ENCODE measurements around the gene KCNJ9.

The KCNJ9 gene

GRCh38 chr1:160075836-160076235, 5.5 kb upstream of the KCNJ9 start:
- H3K4me1 Mint-ChIP-seq = peaks cover 6% of the 10 kb centered on the region
- DNase-seq (ENCODE audit: low spot score in 2 of 2) = no peak
- H3K27ac Mint-ChIP-seq = no peak overlapping the region
- ATAC-seq (ENCODE audit: low read depth) = no peak
- no peaks in the 10 kb centered on the region for H3K9me3 Mint-ChIP-seq
- H3K27me3 Mint-ChIP-seq = peaks cover 26% of the 10 kb centered on the region
- H3K36me3 Mint-ChIP-seq = no peaks in the 10 kb centered on the region
- H3K4me3 Mint-ChIP-seq = no peak overlapping the region

- Mint-ChIP-seq H3K27ac (no peak overlapping the region), H3K9me3 (no peaks in the 10 kb centered on the region), H3K27me3 (peaks cover 29% of the 10 kb centered on the region), H3K4me3 (no peak overlapping the region), H3K36me3 (no peaks in the 10 kb centered on the region), H3K4me1 (peaks cover 5% of the 10 kb centered on the region)
- ATAC-seq (ENCODE audit: low read depth) = no peak
- DNase-seq (ENCODE audit: low spot score in 2 of 2) = no peak
Observed at GRCh38 chr1:160076295-160076694, 5.0 kb upstream of the KCNJ9 start.

GRCh38 chr1:160077486-160077885, 3.9 kb upstream of the KCNJ9 start:
- ATAC-seq (ENCODE audit: low read depth) (no peak), DNase-seq (ENCODE audit: low spot score in 2 of 2) (no peak)
- H3K36me3 Mint-ChIP-seq = no peaks in the 10 kb centered on the region
- H3K27me3 Mint-ChIP-seq = peaks cover 28% of the 10 kb centered on the region
- H3K4me1 Mint-ChIP-seq = no peaks in the 10 kb centered on the region
- no peak overlapping the region for H3K4me3 Mint-ChIP-seq
- H3K9me3 Mint-ChIP-seq = no peaks in the 10 kb centered on the region
- no peak overlapping the region for H3K27ac Mint-ChIP-seq

GRCh38 chr1:160078512-160079195, 2.7 kb upstream of the KCNJ9 start:
- peak; percentile 88 for ATAC-seq (ENCODE audit: low read depth)
- H3K27me3 Mint-ChIP-seq = peaks cover 33% of the 10 kb centered on the region

GRCh38 chr1:160079448-160079847, 1.9 kb upstream of the KCNJ9 start:
- peaks cover 33% of the 10 kb centered on the region for H3K27me3 Mint-ChIP-seq
- no peak overlapping the region for H3K4me3 Mint-ChIP-seq
- no peaks in the 10 kb centered on the region for H3K36me3 Mint-ChIP-seq
- DNase-seq (ENCODE audit: low spot score in 2 of 2) (no peak), ATAC-seq (ENCODE audit: low read depth) (no peak)
- no peaks in the 10 kb centered on the region for H3K9me3 Mint-ChIP-seq
- no peak overlapping the region for H3K27ac Mint-ChIP-seq
- peaks cover 4% of the 10 kb centered on the region for H3K4me1 Mint-ChIP-seq

More at GRCh38 chr1:160078512-160079195, 2.7 kb upstream of the KCNJ9 start:
- Mint-ChIP-seq H3K27ac (no peak overlapping the region), H3K4me1 (no peaks in the 10 kb centered on the region), H3K4me3 (no peak overlapping the region), H3K9me3 (no peaks in the 10 kb centered on the region), H3K36me3 (no peaks in the 10 kb centered on the region)
- peak; percentile 43 to 48 for DNase-seq (ENCODE audit: low spot score in 2 of 2)

GRCh38 chr1:160080381-160081100, 797 bp upstream of the KCNJ9 start:
- Mint-ChIP-seq H3K4me1 (peaks cover 7% of the 10 kb centered on the region), H3K27ac (no peak overlapping the region), H3K9me3 (no peaks in the 10 kb centered on the region), H3K27me3 (peaks cover 32% of the 10 kb centered on the region), H3K36me3 (no peaks in the 10 kb centered on the region), H3K4me3 (no peak overlapping the region)
- no peak for ATAC-seq (ENCODE audit: low read depth)
- no peak for DNase-seq (ENCODE audit: low spot score in 2 of 2)

GRCh38 chr1:160082487-160082886, 1.1 kb downstream of the KCNJ9 start:
- Mint-ChIP-seq H3K27me3 (peaks cover 26% of the 10 kb centered on the region), H3K9me3 (no peaks in the 10 kb centered on the region), H3K27ac (no peak overlapping the region), H3K4me1 (peaks cover 13% of the 10 kb centered on the region), H3K36me3 (peaks cover 7% of the 10 kb centered on the region), H3K4me3 (no peak overlapping the region)
- no peak for ATAC-seq (ENCODE audit: low read depth)
- DNase-seq (ENCODE audit: low spot score in 2 of 2) = no peak

- Mint-ChIP-seq H3K9me3 (no peaks in the 10 kb centered on the region), H3K4me3 (peak overlapping the region; percentile 59), H3K27me3 (peaks cover 25% of the 10 kb centered on the region), H3K27ac (no peak overlapping the region), H3K4me1 (peaks cover 13% of the 10 kb centered on the region), H3K36me3 (peaks cover 8% of the 10 kb centered on the region)
- no peak for ATAC-seq (ENCODE audit: low read depth)
- DNase-seq (ENCODE audit: low spot score in 2 of 2) = no peak
Observed at GRCh38 chr1:160082926-160083325, 1.6 kb downstream of the KCNJ9 start.

GRCh38 chr1:160083968-160084770, 2.8 kb downstream of the KCNJ9 start:
- Mint-ChIP-seq H3K36me3 (peaks cover 18% of the 10 kb centered on the region), H3K27me3 (peaks cover 22% of the 10 kb centered on the region), H3K4me1 (peaks cover 15% of the 10 kb centered on the region), H3K9me3 (no peaks in the 10 kb centered on the region), H3K4me3 (peak overlapping the region; percentile 42), H3K27ac (no peak overlapping the region)
- DNase-seq (ENCODE audit: low spot score in 2 of 2) (peak; percentile 63 to 76), ATAC-seq (ENCODE audit: low read depth) (peak; percentile 84)

GRCh38 chr1:160084771-160085321, 3.5 kb downstream of the KCNJ9 start:
- ATAC-seq (ENCODE audit: low read depth) (no peak), DNase-seq (ENCODE audit: low spot score in 2 of 2) (no peak)
- Mint-ChIP-seq H3K4me3 (no peak overlapping the region), H3K4me1 (peaks cover 15% of the 10 kb centered on the region), H3K36me3 (peaks cover 20% of the 10 kb centered on the region), H3K27me3 (peaks cover 21% of the 10 kb centered on the region), H3K9me3 (no peaks in the 10 kb centered on the region), H3K27ac (no peak overlapping the region)

GRCh38 chr1:160085686-160086455, 4.5 kb downstream of the KCNJ9 start:
- peak; percentile 71 to 72 for DNase-seq (ENCODE audit: low spot score in 2 of 2)
- Mint-ChIP-seq H3K4me1 (peaks cover 15% of the 10 kb centered on the region), H3K9me3 (no peaks in the 10 kb centered on the region), H3K36me3 (peaks cover 23% of the 10 kb centered on the region), H3K27me3 (peaks cover 16% of the 10 kb centered on the region), H3K4me3 (no peak overlapping the region), H3K27ac (peak overlapping the region; percentile 48)
- ATAC-seq (ENCODE audit: low read depth) = peak; percentile 69

- no peak for DNase-seq (ENCODE audit: low spot score in 2 of 2)
- Mint-ChIP-seq H3K27ac (no peak overlapping the region), H3K36me3 (peaks cover 25% of the 10 kb centered on the region), H3K9me3 (no peaks in the 10 kb centered on the region), H3K4me1 (peaks cover 15% of the 10 kb centered on the region), H3K4me3 (no peak overlapping the region), H3K27me3 (peaks cover 12% of the 10 kb centered on the region)
- no peak for ATAC-seq (ENCODE audit: low read depth)
Observed at GRCh38 chr1:160086456-160086892, 5.1 kb downstream of the KCNJ9 start.

GRCh38 chr1:160087118-160087662, 5.9 kb downstream of the KCNJ9 start:
- no peak overlapping the region for H3K4me3 Mint-ChIP-seq
- H3K9me3 Mint-ChIP-seq = no peaks in the 10 kb centered on the region
- H3K36me3 Mint-ChIP-seq = peaks cover 28% of the 10 kb centered on the region
- no peak for DNase-seq (ENCODE audit: low spot score in 2 of 2)
- ATAC-seq (ENCODE audit: low read depth) = no peak
- H3K27me3 Mint-ChIP-seq = peaks cover 8% of the 10 kb centered on the region
- H3K4me1 Mint-ChIP-seq = peaks cover 15% of the 10 kb centered on the region
- no peak overlapping the region for H3K27ac Mint-ChIP-seq
